Karpas-422 (cell line): ENCODE results near the gene BSPH1. TPM values are rescaled to one million over a fixed set of nuclear protein-coding genes. Genes with fewer than 3 reads are reported as not detected.
"Not testable (repeated sequence)": the region's sequence is repeated elsewhere in the genome, so short reads cannot be mapped to it uniquely, and the experiment has no call there.

ENCODE experiments used
- DNase-seq: peaks from one replicate; pipeline ENCODE4 v3.0.0-alpha.2; 2015
- H2AFZ ChIP-seq: fragments of 200-600 bp; sonication (generic); 2 replicates; pipeline ENCODE4 v1.6.1; 2014; ENCODE audit warnings: antibody characterized with exemption, low read length, mixed read lengths
- H3K27ac ChIP-seq: fragments of 200-600 bp; sonication (generic); 2 replicates; pipeline ENCODE4 v1.5.1; 2014; ENCODE audit warnings: mild to moderate bottlenecking, low read length, moderate library complexity
- H3K27me3 ChIP-seq: fragments of 200-600 bp; sonication (generic); 2 replicates; pipeline ENCODE4 v1.6.1; 2014; ENCODE audit warnings: low read length, mixed read lengths
- H3K36me3 ChIP-seq: fragments of 200-600 bp; sonication (generic); 2 replicates; pipeline ENCODE4 v1.6.1; 2014; ENCODE audit warnings: low read length, mixed read lengths; ENCODE audit not compliant: insufficient read depth
- H3K4me1 ChIP-seq: fragments of 200-600 bp; sonication (generic); 2 replicates; pipeline ENCODE4 v1.6.1; 2014; ENCODE audit warnings: mild to moderate bottlenecking, low read length, mixed read lengths
- H3K4me2 ChIP-seq: fragments of 200-600 bp; sonication (generic); 2 replicates; pipeline ENCODE4 v1.6.1; 2014; ENCODE audit warnings: low read length, low read depth, mild to moderate bottlenecking; ENCODE audit not compliant: poor library complexity, severe bottlenecking
- H3K4me3 ChIP-seq: fragments of 200-600 bp; sonication (generic); 2 replicates; pipeline ENCODE4 v1.5.1; 2014; ENCODE audit warnings: mild to moderate bottlenecking, antibody characterized with exemption, low read length, mixed read lengths
- H3K79me2 ChIP-seq: fragments of 200-600 bp; sonication (generic); 2 replicates; pipeline ENCODE4 v1.6.1; 2014; ENCODE audit warnings: mild to moderate bottlenecking, low read length, mixed read lengths
- H3K9ac ChIP-seq: fragments of 200-600 bp; sonication (generic); 2 replicates; pipeline ENCODE4 v1.6.0; 2014; ENCODE audit warnings: low read length
- H3K9me2 ChIP-seq: fragments of 200-600 bp; sonication (generic), shearing (Covaris generic); replicated peaks from 2 replicates; pipeline ENCODE4 v1.6.0; 2014; ENCODE audit warnings: mild to moderate bottlenecking, low read length, moderate library complexity; ENCODE audit not compliant: insufficient read depth
- H3K9me3 ChIP-seq: fragments of 300-700, 200-600 bp; sonication (generic); 2 replicates; pipeline ENCODE4 v1.6.1; 2014; ENCODE audit warnings: low read length, mixed read lengths
- H4K20me1 ChIP-seq: fragments of 200-600 bp; sonication (generic); 2 replicates; pipeline ENCODE4 v1.6.1; 2014; ENCODE audit warnings: mild to moderate bottlenecking, antibody characterized with exemption, low read length, low read depth; ENCODE audit not compliant: insufficient read depth
- total RNA-seq: library from RNA; depleted of rRNA; stranded (reverse); fragments of >200 nt; shearing (Covaris generic); gene quantifications from 2 replicates; pipeline ENCODE4 v1.2.3, GENCODE V29; 2014; ENCODE audit warnings: low replicate concordance; rRNA removed

BSPH1 gene
- total RNA-seq, 1 experiment from 2014 or later, result not detected

DNA sequence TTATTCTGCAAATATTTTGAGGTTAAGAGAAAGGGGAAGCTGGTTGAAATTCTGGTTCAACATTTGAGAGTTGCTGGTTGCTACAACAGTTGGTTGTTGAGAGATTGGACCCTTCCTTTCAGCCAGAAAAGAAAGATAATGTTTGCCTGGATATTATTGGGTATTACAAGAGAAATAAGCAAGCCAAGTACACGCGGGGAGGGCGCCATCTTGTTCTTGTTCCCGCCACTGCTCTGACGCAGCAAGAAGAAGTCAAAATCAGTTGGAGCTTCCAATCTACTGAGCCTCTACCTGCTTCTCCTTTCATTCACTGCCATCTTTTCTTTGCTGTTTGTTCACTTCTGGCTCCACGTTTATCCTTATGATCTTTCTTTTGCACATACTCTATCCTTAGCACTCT lies 18.4 kb downstream of the BSPH1 start:
- no peak overlapping the region for H3K9ac ChIP-seq
- H3K27ac ChIP-seq, result no peak overlapping the region
- H3K9me3 ChIP-seq, result no peaks in the 10 kb centered on the region
- H3K4me3 ChIP-seq, result no peak overlapping the region
- no peaks in the 10 kb centered on the region for H3K79me2 ChIP-seq
- H3K27me3 ChIP-seq, result no peaks in the 10 kb centered on the region
- H4K20me1 ChIP-seq, result no peaks in the 10 kb centered on the region
- DNase-seq, result no peak
- no peaks in the 10 kb centered on the region for H3K4me1 ChIP-seq
- no peaks in the 10 kb centered on the region for H3K36me3 ChIP-seq
- H2AFZ ChIP-seq, result no peak overlapping the region
- no peak overlapping the region for H3K4me2 ChIP-seq
- no peaks in the 10 kb centered on the region for H3K9me2 ChIP-seq

DNA sequence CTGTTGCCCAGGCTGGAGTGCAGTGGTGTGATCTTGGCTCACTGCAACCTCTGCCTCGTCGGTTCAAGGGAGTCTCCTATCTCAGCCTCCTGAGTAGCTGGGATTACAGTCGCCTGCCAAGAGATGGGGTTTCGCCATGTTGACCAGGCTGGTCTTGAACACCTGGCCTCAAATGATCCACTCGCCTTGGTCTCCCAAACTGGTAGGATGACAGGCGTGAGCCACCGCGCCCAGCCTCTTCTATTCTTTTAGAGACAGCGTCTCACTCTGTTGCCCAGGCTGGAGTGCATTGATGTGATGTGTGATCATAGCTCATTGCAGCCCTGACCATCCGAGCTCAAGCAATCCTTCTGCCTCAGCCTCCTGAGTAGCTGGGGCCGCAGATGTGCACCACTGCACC lies 36.0 kb downstream of the BSPH1 start:
- not testable (repeated sequence) for H3K9me2 ChIP-seq, H3K27me3 ChIP-seq, H3K9ac ChIP-seq, H3K4me1 ChIP-seq, DNase-seq, H2AFZ ChIP-seq, H3K4me3 ChIP-seq, H3K4me2 ChIP-seq, H3K79me2 ChIP-seq, H3K27ac ChIP-seq, H4K20me1 ChIP-seq, H3K9me3 ChIP-seq, H3K36me3 ChIP-seq

DNA sequence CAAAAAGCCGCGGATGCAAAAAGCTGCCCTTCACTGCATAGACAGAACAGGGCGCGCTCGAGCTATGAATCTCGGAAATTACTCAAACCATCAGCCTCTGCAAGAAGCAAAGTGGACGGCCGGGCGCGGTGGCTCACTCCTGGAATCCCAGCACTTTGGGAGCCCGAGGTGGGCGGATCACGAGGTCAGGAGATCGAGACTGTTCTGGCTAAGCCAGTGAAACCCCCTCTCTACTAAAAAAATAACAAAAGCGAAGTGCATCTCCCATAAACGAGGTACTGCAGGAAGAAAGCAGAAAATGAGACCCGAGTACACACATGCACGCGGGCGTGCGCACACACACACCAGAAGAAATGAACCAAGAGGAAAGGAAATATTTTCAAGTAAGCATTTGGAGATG lies 39.8 kb downstream of the BSPH1 start:
- not testable (repeated sequence) for H2AFZ ChIP-seq, H3K27ac ChIP-seq, DNase-seq, H3K4me3 ChIP-seq, H3K4me2 ChIP-seq, H3K9me3 ChIP-seq, H3K36me3 ChIP-seq, H3K9ac ChIP-seq, H3K9me2 ChIP-seq, H3K4me1 ChIP-seq, H3K27me3 ChIP-seq, H3K79me2 ChIP-seq, H4K20me1 ChIP-seq

- H2AFZ ChIP-seq, DNase-seq, H3K27me3 ChIP-seq: not testable (repeated sequence)
Measured at GRCh38 chr19:47949852-47950521, 42.0 kb downstream of the BSPH1 start.

DNA sequence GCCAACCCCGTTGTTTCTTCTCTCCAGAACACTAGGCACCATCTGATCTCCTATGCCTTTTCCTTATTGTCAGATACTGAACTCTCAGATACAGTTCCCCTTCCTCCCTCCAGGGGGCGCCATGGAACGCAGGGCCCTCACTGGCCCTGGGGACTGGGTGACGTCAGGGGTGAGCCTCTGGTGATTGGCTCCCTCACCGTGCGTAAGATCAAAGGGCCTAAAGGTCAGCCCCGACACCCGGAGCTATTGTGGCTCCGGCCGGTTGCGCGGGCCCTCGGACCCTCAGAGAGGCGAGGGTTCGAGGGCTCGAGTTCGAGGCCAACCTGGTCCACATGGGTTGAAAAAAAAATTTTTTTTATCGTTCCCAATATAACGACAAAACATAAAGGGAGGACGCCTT lies 63.4 kb downstream of the BSPH1 start:
- H3K27me3 ChIP-seq, H3K4me2 ChIP-seq, H3K9me3 ChIP-seq, H3K9me2 ChIP-seq, H2AFZ ChIP-seq, H3K79me2 ChIP-seq, H3K4me1 ChIP-seq, DNase-seq, H4K20me1 ChIP-seq, H3K27ac ChIP-seq, H3K36me3 ChIP-seq, H3K4me3 ChIP-seq, H3K9ac ChIP-seq: not testable (repeated sequence)

More at GRCh38 chr19:47949852-47950521, 42.0 kb downstream of the BSPH1 start:
- not testable (repeated sequence) for H3K4me2 ChIP-seq, H3K4me3 ChIP-seq, H3K9me2 ChIP-seq, H3K9me3 ChIP-seq, H3K36me3 ChIP-seq, H4K20me1 ChIP-seq, H3K4me1 ChIP-seq, H3K27ac ChIP-seq, H3K9ac ChIP-seq, H3K79me2 ChIP-seq

DNA sequence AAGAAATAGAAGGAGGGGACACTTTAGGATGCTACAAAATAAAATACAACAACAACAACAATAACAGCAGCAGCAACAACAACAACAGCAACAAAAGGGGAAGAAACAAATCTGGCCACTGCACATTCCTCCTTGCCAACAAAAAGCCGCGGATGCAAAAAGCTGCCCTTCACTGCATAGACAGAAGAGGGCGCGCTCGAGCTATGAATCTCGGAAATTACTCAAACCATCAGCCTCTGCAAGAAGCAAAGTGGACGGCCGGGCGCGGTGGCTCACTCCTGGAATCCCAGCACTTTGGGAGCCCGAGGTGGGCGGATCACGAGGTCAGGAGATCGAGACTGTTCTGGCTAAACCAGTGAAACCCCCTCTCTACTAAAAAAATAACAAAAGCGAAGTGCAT lies 71.9 kb downstream of the BSPH1 start:
- not testable (repeated sequence) for H3K9me2 ChIP-seq, H4K20me1 ChIP-seq, H3K27ac ChIP-seq, H3K9me3 ChIP-seq, H3K4me1 ChIP-seq, H2AFZ ChIP-seq, H3K79me2 ChIP-seq, DNase-seq, H3K36me3 ChIP-seq, H3K27me3 ChIP-seq, H3K4me2 ChIP-seq, H3K4me3 ChIP-seq, H3K9ac ChIP-seq

Other genes with a start within 250 kb of the BSPH1 start
- 145 and 293 TPM in 2 replicates for gene NOP53, start 246.6 kb downstream of the BSPH1 start, total RNA-seq
- gene SELENOW, start 213.5 kb downstream of the BSPH1 start, total RNA-seq, result 3.5 and 4.1 TPM in 2 replicates
- gene TPRX1, start 187.6 kb downstream of the BSPH1 start, total RNA-seq, result not detected in 2 replicates
- not detected in 2 replicates for gene CRX, start 170.2 kb downstream of the BSPH1 start, total RNA-seq
- gene TPRX2, start 132.9 kb downstream of the BSPH1 start, total RNA-seq, result not detected in 2 replicates
- not detected in 2 replicates for gene SULT2A1, start 105.9 kb downstream of the BSPH1 start, total RNA-seq
- not detected in 2 replicates for gene ELSPBP1, start 2.5 kb upstream of the BSPH1 start, total RNA-seq
- not detected in 2 replicates for gene CABP5, start 51.9 kb upstream of the BSPH1 start, total RNA-seq
- gene PLA2G4C, start 118.6 kb upstream of the BSPH1 start, total RNA-seq, result 2.6 and 5.9 TPM in 2 replicates
- 50.1 and 95.1 TPM in 2 replicates for gene LIG1, start 178.2 kb upstream of the BSPH1 start, total RNA-seq
- 2.3 and 6.2 TPM in 2 replicates for gene ZSWIM9, start 178.5 kb upstream of the BSPH1 start, total RNA-seq